C4-2B (cell line): ENCODE data around the gene NAP1L4.

Experiments
- CTCF ChIP-seq: fragments of 450-650 bp; conservative IDR thresholded peaks from 2 replicates; pipeline ENCODE4 v1.5.1; 2017; ENCODE audit warnings: mild to moderate bottlenecking
- ZFX ChIP-seq: fragments of 450-650 bp; IDR thresholded peaks from 2 replicates; pipeline ENCODE4 v1.6.1; 2017

- TF ChIP-seq ZFX (no peak), CTCF (no peak)
These were observed 8.2 kb downstream of the NAP1L4 start for GRCh38 chr11:2983908-2984307.
